Measurements from ENCODE around the gene DCST2.
A peak's percentile ranks its signal among the peaks of the same experiment; 100 is the strongest.
"Not testable (repeated sequence)": the region's sequence is repeated elsewhere in the genome, so short reads cannot be mapped to it uniquely, and the experiment has no call there.

DCST2 gene

GRCh38 chr1:154989195-154989860 lies 44.3 kb downstream of the DCST2 start:
- H3K9me3 ChIP-seq (ENCODE audit: control insufficient read depth, low read length): no peaks in the 10 kb centered on the region
- peaks cover 2% of the 10 kb centered on the region for H3K4me1 ChIP-seq (ENCODE audit: control insufficient read depth, insufficient read depth, low read length, poor library complexity, severe bottlenecking)
- H3K27me3 ChIP-seq (replicated peaks; ENCODE audit: control insufficient read depth, insufficient read depth, low read length, poor library complexity, severe bottlenecking): no peaks in the 10 kb centered on the region
- H3K27ac ChIP-seq (ENCODE audit: insufficient read depth, low read length, poor library complexity, severe bottlenecking): no peak overlapping the region
- H3K4me3 ChIP-seq (ENCODE audit: insufficient read depth, low read depth, low read length, poor library complexity, severe bottlenecking): no peak overlapping the region
- peaks cover 36% of the 10 kb centered on the region for H3K36me3 ChIP-seq (ENCODE audit: control insufficient read depth, insufficient read depth, low read length)
- no peak for DNase-seq

- Histone ChIP-seq H3K4me3 (ENCODE audit: insufficient read depth, low read depth, low read length, poor library complexity, severe bottlenecking) (no peak overlapping the region), H3K36me3 (ENCODE audit: control insufficient read depth, insufficient read depth, low read length) (peaks cover 36% of the 10 kb centered on the region), H3K27ac (ENCODE audit: insufficient read depth, low read length, poor library complexity, severe bottlenecking) (no peak overlapping the region), H3K27me3 (replicated peaks; ENCODE audit: control insufficient read depth, insufficient read depth, low read length, poor library complexity, severe bottlenecking) (no peaks in the 10 kb centered on the region), H3K9me3 (ENCODE audit: control insufficient read depth, low read length) (no peaks in the 10 kb centered on the region), H3K4me1 (ENCODE audit: control insufficient read depth, insufficient read depth, low read length, poor library complexity, severe bottlenecking) (peaks cover 12% of the 10 kb centered on the region)
- no peak for DNase-seq
Observed at GRCh38 chr1:154988058-154988954, 45.3 kb downstream of the DCST2 start.

- Histone ChIP-seq H3K4me3 (ENCODE audit: insufficient read depth, low read depth, low read length, poor library complexity, severe bottlenecking) (no peak overlapping the region), H3K36me3 (ENCODE audit: control insufficient read depth, insufficient read depth, low read length) (peaks cover 32% of the 10 kb centered on the region), H3K27ac (ENCODE audit: insufficient read depth, low read length, poor library complexity, severe bottlenecking) (no peak overlapping the region), H3K27me3 (replicated peaks; ENCODE audit: control insufficient read depth, insufficient read depth, low read length, poor library complexity, severe bottlenecking) (no peaks in the 10 kb centered on the region), H3K9me3 (ENCODE audit: control insufficient read depth, low read length) (no peaks in the 10 kb centered on the region), H3K4me1 (ENCODE audit: control insufficient read depth, insufficient read depth, low read length, poor library complexity, severe bottlenecking) (peaks cover 9% of the 10 kb centered on the region)
- DNase-seq: no peak
Observed at GRCh38 chr1:154987326-154987725, 46.3 kb downstream of the DCST2 start.

- not testable (repeated sequence) for H3K9me3 ChIP-seq (ENCODE audit: control insufficient read depth, low read length); H3K4me3 ChIP-seq (ENCODE audit: insufficient read depth, low read depth, low read length, poor library complexity, severe bottlenecking); H3K27ac ChIP-seq (ENCODE audit: insufficient read depth, low read length, poor library complexity, severe bottlenecking); H3K27me3 ChIP-seq (replicated peaks; ENCODE audit: control insufficient read depth, insufficient read depth, low read length, poor library complexity, severe bottlenecking); DNase-seq; H3K4me1 ChIP-seq (ENCODE audit: control insufficient read depth, insufficient read depth, low read length, poor library complexity, severe bottlenecking)
- H3K36me3 ChIP-seq (ENCODE audit: control insufficient read depth, insufficient read depth, low read length): peaks cover 32% of the 10 kb centered on the region
Observed at GRCh38 chr1:154986736-154987135, 46.8 kb downstream of the DCST2 start.

- peak overlapping the region; percentile 76 for H3K27ac ChIP-seq (ENCODE audit: insufficient read depth, low read length, poor library complexity, severe bottlenecking)
Observed at GRCh38 chr1:154983776-154984466, 49.7 kb downstream of the DCST2 start.

GRCh38 chr1:154982897-154983648 lies 50.5 kb downstream of the DCST2 start, which contains the start of gene FLAD1:
Gene FLAD1 (plus strand): TSS chr1:154983344. CDS start chr1:154983695, 351 bp downstream.
- H3K4me3 ChIP-seq (ENCODE audit: insufficient read depth, low read depth, low read length, poor library complexity, severe bottlenecking): peak within 1 kb of the TSS; percentile 58
- H3K36me3 ChIP-seq (ENCODE audit: control insufficient read depth, insufficient read depth, low read length): peaks cover 8% of the 10 kb centered on the region
- H3K27me3 ChIP-seq (replicated peaks; ENCODE audit: control insufficient read depth, insufficient read depth, low read length, poor library complexity, severe bottlenecking): no peaks in the 10 kb centered on the region
- peak; percentile 89 to 95 (median 94) for DNase-seq
- no peaks in the 10 kb centered on the region for H3K9me3 ChIP-seq (ENCODE audit: control insufficient read depth, low read length)
- peak within 1 kb of the TSS; percentile 76 for H3K27ac ChIP-seq (ENCODE audit: insufficient read depth, low read length, poor library complexity, severe bottlenecking)
- H3K4me1 ChIP-seq (ENCODE audit: control insufficient read depth, insufficient read depth, low read length, poor library complexity, severe bottlenecking): peaks cover 9% of the 10 kb centered on the region

More at GRCh38 chr1:154983776-154984466, 49.7 kb downstream of the DCST2 start:
- Histone ChIP-seq H3K4me1 (ENCODE audit: control insufficient read depth, insufficient read depth, low read length, poor library complexity, severe bottlenecking) (peaks cover 9% of the 10 kb centered on the region), H3K36me3 (ENCODE audit: control insufficient read depth, insufficient read depth, low read length) (peaks cover 16% of the 10 kb centered on the region), H3K27me3 (replicated peaks; ENCODE audit: control insufficient read depth, insufficient read depth, low read length, poor library complexity, severe bottlenecking) (no peaks in the 10 kb centered on the region), H3K9me3 (ENCODE audit: control insufficient read depth, low read length) (no peaks in the 10 kb centered on the region), H3K4me3 (ENCODE audit: insufficient read depth, low read depth, low read length, poor library complexity, severe bottlenecking) (peak overlapping the region; percentile 58)
- DNase-seq: no peak

- H3K27ac ChIP-seq (ENCODE audit: insufficient read depth, low read length, poor library complexity, severe bottlenecking): peak overlapping the region; percentile 76
Observed at GRCh38 chr1:154982341-154982740, 51.2 kb downstream of the DCST2 start.

GRCh38 chr1:154978360-154978759 lies 55.2 kb downstream of the DCST2 start:
- Histone ChIP-seq H3K4me1 (ENCODE audit: control insufficient read depth, insufficient read depth, low read length, poor library complexity, severe bottlenecking) (peaks cover under 1% of the 10 kb centered on the region), H3K27me3 (replicated peaks; ENCODE audit: control insufficient read depth, insufficient read depth, low read length, poor library complexity, severe bottlenecking) (no peaks in the 10 kb centered on the region), H3K27ac (ENCODE audit: insufficient read depth, low read length, poor library complexity, severe bottlenecking) (no peak overlapping the region), H3K36me3 (ENCODE audit: control insufficient read depth, insufficient read depth, low read length) (peaks cover 3% of the 10 kb centered on the region), H3K4me3 (ENCODE audit: insufficient read depth, low read depth, low read length, poor library complexity, severe bottlenecking) (no peak overlapping the region), H3K9me3 (ENCODE audit: control insufficient read depth, low read length) (no peaks in the 10 kb centered on the region)
- DNase-seq: no peak

More at GRCh38 chr1:154982341-154982740, 51.2 kb downstream of the DCST2 start:
- Histone ChIP-seq H3K36me3 (ENCODE audit: control insufficient read depth, insufficient read depth, low read length) (peaks cover 3% of the 10 kb centered on the region), H3K9me3 (ENCODE audit: control insufficient read depth, low read length) (no peaks in the 10 kb centered on the region), H3K4me3 (ENCODE audit: insufficient read depth, low read depth, low read length, poor library complexity, severe bottlenecking) (peak overlapping the region; percentile 58), H3K27me3 (replicated peaks; ENCODE audit: control insufficient read depth, insufficient read depth, low read length, poor library complexity, severe bottlenecking) (no peaks in the 10 kb centered on the region), H3K4me1 (ENCODE audit: control insufficient read depth, insufficient read depth, low read length, poor library complexity, severe bottlenecking) (peaks cover 9% of the 10 kb centered on the region)
- no peak for DNase-seq

- not testable (repeated sequence) for H3K27me3 ChIP-seq (replicated peaks; ENCODE audit: control insufficient read depth, insufficient read depth, low read length, poor library complexity, severe bottlenecking); H3K27ac ChIP-seq (ENCODE audit: insufficient read depth, low read length, poor library complexity, severe bottlenecking); H3K4me1 ChIP-seq (ENCODE audit: control insufficient read depth, insufficient read depth, low read length, poor library complexity, severe bottlenecking); H3K9me3 ChIP-seq (ENCODE audit: control insufficient read depth, low read length); H3K36me3 ChIP-seq (ENCODE audit: control insufficient read depth, insufficient read depth, low read length); DNase-seq; H3K4me3 ChIP-seq (ENCODE audit: insufficient read depth, low read depth, low read length, poor library complexity, severe bottlenecking)
Observed at GRCh38 chr1:154977762-154978161, 55.8 kb downstream of the DCST2 start.

Data from effector memory CD4-positive, alpha-beta T cell (primary cell).